ENCODE results near the gene MACROH2A1.

MACROH2A1 gene

DNA sequence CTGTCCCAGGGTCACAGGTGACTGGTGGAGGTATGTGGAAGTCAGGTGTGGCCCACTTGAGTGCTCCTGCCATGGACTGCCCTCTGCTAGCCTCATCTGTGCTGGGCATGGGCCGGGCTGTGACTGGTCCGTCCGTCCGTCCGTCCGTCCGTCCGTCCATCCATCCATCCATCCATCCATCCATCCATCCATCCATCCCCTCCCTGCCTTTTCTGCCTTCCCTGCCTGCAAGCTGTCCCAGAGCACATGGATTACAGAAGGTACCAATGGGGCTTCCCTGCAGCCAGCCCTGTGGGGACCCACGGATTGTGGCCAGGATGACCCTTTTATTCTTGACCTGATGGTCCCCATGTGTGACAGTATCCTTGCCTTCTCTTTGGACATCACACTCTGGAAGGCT, 92.5 kb downstream of the MACROH2A1 start:
- H3K4me3 ChIP-seq (ENCODE audit: low read length) = no peak overlapping the region

DNA sequence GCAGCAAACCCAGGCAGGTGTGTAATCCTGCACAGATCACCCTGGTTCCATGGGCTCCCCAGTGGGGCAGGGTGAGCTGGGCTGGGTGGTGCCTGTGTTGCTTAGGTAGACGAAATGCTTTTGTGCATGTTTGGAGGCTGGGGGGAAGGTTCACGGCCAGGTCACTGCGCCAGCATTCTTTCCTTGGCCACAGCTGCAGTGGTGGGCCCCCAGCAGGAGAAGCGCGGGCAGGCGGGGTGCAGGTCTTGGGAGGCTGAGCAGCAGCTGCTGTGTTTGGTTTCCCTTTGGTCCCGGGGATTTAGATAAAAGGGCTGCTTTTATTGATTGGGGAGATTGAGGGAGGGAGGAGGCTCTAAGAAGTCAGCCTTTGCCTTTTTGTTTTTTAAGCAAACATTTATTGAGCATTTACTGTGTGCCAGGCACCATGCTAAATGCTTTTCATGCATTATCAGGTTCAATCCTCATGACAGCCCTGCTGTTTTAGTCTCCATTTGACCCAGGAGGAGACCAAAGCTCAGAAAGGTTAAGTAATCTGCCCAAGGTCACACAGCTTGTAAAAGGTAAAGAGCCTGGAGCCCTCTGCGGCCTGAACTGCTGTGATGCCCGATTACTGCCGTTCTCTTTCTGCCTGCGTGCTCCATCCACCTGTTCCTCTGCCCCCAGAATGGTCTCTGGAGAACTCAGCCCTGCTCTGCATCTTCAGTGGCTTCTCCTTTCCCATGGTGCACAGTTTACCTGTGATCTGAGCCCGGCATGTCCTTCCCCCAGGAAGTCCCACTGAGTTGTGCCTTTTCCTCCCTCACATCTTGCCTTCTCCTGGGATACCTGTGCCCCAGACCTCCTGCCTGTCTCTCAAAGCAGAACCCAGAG, 94.4 kb downstream of the MACROH2A1 start:
- Histone ChIP-seq H3F3A (ENCODE audit: insufficient read depth, low read length) (no peaks in the 10 kb centered on the region), H3K27ac (ENCODE audit: low read length) (no peak overlapping the region), H2AFZ (ENCODE audit: low read length) (no peak overlapping the region)

More for the DNA sequence above, 92.5 kb downstream of the MACROH2A1 start:
- H3F3A ChIP-seq (ENCODE audit: insufficient read depth, low read length) = no peaks in the 10 kb centered on the region
- no peaks in the 10 kb centered on the region for H3K9me2 ChIP-seq (replicated peaks; ENCODE audit: insufficient read depth, low read length)
- H3K36me3 ChIP-seq (replicated peaks; ENCODE audit: insufficient read depth, low read length) = no peaks in the 10 kb centered on the region
- no peak overlapping the region for H3K27ac ChIP-seq (ENCODE audit: low read length)
- H3K4me1 ChIP-seq (ENCODE audit: low read length) = no peaks in the 10 kb centered on the region
- TF ChIP-seq EZH2 (optimal IDR thresholded peaks at IDR 0.05; ENCODE audit: low read depth, low read length) (no peak), EZH2phosphoT487 (IDR thresholded peaks at IDR 0.05; ENCODE audit: low read length) (no peak)
- TF ChIP-seq, protein P1, sequence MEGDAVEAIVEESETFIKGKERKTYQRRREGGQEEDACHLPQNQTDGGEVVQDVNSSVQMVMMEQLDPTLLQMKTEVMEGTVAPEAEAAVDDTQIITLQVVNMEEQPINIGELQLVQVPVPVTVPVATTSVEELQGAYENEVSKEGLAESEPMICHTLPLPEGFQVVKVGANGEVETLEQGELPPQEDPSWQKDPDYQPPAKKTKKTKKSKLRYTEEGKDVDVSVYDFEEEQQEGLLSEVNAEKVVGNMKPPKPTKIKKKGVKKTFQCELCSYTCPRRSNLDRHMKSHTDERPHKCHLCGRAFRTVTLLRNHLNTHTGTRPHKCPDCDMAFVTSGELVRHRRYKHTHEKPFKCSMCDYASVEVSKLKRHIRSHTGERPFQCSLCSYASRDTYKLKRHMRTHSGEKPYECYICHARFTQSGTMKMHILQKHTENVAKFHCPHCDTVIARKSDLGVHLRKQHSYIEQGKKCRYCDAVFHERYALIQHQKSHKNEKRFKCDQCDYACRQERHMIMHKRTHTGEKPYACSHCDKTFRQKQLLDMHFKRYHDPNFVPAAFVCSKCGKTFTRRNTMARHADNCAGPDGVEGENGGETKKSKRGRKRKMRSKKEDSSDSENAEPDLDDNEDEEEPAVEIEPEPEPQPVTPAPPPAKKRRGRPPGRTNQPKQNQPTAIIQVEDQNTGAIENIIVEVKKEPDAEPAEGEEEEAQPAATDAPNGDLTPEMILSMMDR (IDR thresholded peaks at IDR 0.05; ENCODE audit: low read length) = no peak
- no peak for DNase-seq
- no peak overlapping the region for H2AFZ ChIP-seq (ENCODE audit: low read length)
- H3K27me3 ChIP-seq (replicated peaks; ENCODE audit: insufficient read depth, low read length) = no peaks in the 10 kb centered on the region
- no peaks in the 10 kb centered on the region for H3K9me3 ChIP-seq (replicated peaks; ENCODE audit: insufficient read depth, low read length)
- H4K20me1 ChIP-seq (ENCODE audit: insufficient read depth, low read length) = no peaks in the 10 kb centered on the region
- no peak overlapping the region for H3K4me2 ChIP-seq (ENCODE audit: low read depth, low read length)
- H3K79me2 ChIP-seq (ENCODE audit: low read length) = no peaks in the 10 kb centered on the region
- H3K9ac ChIP-seq (ENCODE audit: low read length) = no peak overlapping the region

DNA sequence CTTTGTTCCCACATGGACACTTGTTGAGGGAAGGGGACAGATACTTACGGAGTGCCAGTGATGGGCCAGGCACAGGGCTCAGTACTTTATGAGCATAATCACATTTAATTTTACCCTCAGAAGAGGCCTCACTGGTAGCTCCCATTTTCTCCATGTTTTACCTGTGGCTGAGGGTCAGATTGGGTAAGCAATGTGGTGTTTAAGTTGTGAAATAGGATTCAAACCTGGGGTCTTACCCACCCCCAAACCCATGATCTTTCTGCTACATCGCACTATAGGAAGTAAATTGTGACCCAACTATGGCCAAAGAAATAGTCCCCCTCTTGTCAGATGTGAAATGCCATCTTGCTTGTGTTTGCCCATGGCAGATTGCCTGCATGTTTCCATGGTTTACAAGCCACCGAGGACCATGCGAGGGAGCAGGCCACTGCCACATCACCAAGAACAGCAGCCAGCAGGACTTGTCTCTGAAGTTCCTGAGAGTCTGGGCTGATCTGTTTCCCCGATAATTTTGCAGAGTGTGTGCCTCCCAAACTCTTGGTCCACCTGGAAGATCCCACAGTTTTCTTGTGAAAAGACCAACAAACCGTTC, 95.4 kb downstream of the MACROH2A1 start:
- H3K4me3 ChIP-seq (ENCODE audit: low read length) = no peak overlapping the region
- no peaks in the 10 kb centered on the region for H3K79me2 ChIP-seq (ENCODE audit: low read length)
- DNase-seq = no peak
- no peak overlapping the region for H3K9ac ChIP-seq (ENCODE audit: low read length)
- no peak overlapping the region for H2AFZ ChIP-seq (ENCODE audit: low read length)
- no peaks in the 10 kb centered on the region for H3F3A ChIP-seq (ENCODE audit: insufficient read depth, low read length)
- no peaks in the 10 kb centered on the region for H3K27me3 ChIP-seq (replicated peaks; ENCODE audit: insufficient read depth, low read length)
- H3K4me2 ChIP-seq (ENCODE audit: low read depth, low read length) = no peak overlapping the region
- no peaks in the 10 kb centered on the region for H3K4me1 ChIP-seq (ENCODE audit: low read length)
- no peaks in the 10 kb centered on the region for H3K9me3 ChIP-seq (replicated peaks; ENCODE audit: insufficient read depth, low read length)
- TF ChIP-seq, protein P1 (IDR thresholded peaks at IDR 0.05; ENCODE audit: low read length) = no peak
- TF ChIP-seq EZH2 (optimal IDR thresholded peaks at IDR 0.05; ENCODE audit: low read depth, low read length) = no peak
- TF ChIP-seq EZH2phosphoT487 (IDR thresholded peaks at IDR 0.05; ENCODE audit: low read length) = no peak
- no peaks in the 10 kb centered on the region for H4K20me1 ChIP-seq (ENCODE audit: insufficient read depth, low read length)
- H3K27ac ChIP-seq (ENCODE audit: low read length) = no peak overlapping the region
- H3K36me3 ChIP-seq (replicated peaks; ENCODE audit: insufficient read depth, low read length) = no peaks in the 10 kb centered on the region
- no peaks in the 10 kb centered on the region for H3K9me2 ChIP-seq (replicated peaks; ENCODE audit: insufficient read depth, low read length)

More for the DNA sequence above, 94.4 kb downstream of the MACROH2A1 start:
- H3K36me3 ChIP-seq (replicated peaks; ENCODE audit: insufficient read depth, low read length) = no peaks in the 10 kb centered on the region
- H4K20me1 ChIP-seq (ENCODE audit: insufficient read depth, low read length) = no peaks in the 10 kb centered on the region
- TF ChIP-seq, protein P1 (IDR thresholded peaks at IDR 0.05; ENCODE audit: low read length) = no peak
- TF ChIP-seq EZH2 (optimal IDR thresholded peaks at IDR 0.05; ENCODE audit: low read depth, low read length) (no peak), EZH2phosphoT487 (IDR thresholded peaks at IDR 0.05; ENCODE audit: low read length) (no peak)
- no peaks in the 10 kb centered on the region for H3K79me2 ChIP-seq (ENCODE audit: low read length)
- H3K4me1 ChIP-seq (ENCODE audit: low read length) = no peaks in the 10 kb centered on the region
- no peaks in the 10 kb centered on the region for H3K27me3 ChIP-seq (replicated peaks; ENCODE audit: insufficient read depth, low read length)
- no peak overlapping the region for H3K4me2 ChIP-seq (ENCODE audit: low read depth, low read length)
- H3K9me2 ChIP-seq (replicated peaks; ENCODE audit: insufficient read depth, low read length) = no peaks in the 10 kb centered on the region
- H3K9me3 ChIP-seq (replicated peaks; ENCODE audit: insufficient read depth, low read length) = no peaks in the 10 kb centered on the region
- no peak overlapping the region for H3K4me3 ChIP-seq (ENCODE audit: low read length)
- DNase-seq = no peak
- no peak overlapping the region for H3K9ac ChIP-seq (ENCODE audit: low read length)
